HUES64 (cell line): ENCODE data around the gene GC. TPM values are rescaled to one million over a fixed set of nuclear protein-coding genes. Genes with fewer than 3 reads are reported as not detected.
"Not testable (repeated sequence)": the region's sequence is repeated elsewhere in the genome, so short reads cannot be mapped to it uniquely, and the experiment has no call there.

Experiments
- H3K27ac ChIP-seq: 2 replicates; pipeline ENCODE4 v1.7.0; 2013; ENCODE audit warnings: low read depth, low read length, inconsistent platforms
- H3K27me3 ChIP-seq: 2 replicates; pipeline ENCODE4 v1.6.1; 2013; ENCODE audit warnings: mild to moderate bottlenecking, low read length; ENCODE audit not compliant: insufficient read depth
- H3K36me3 ChIP-seq: 2 replicates; pipeline ENCODE4 v1.6.1; 2013; ENCODE audit warnings: mild to moderate bottlenecking, low read length; ENCODE audit not compliant: insufficient read depth
- H3K4me1 ChIP-seq: 2 replicates; pipeline ENCODE4 v1.6.1; 2013; ENCODE audit warnings: mild to moderate bottlenecking, low read length, moderate library complexity; ENCODE audit not compliant: insufficient read depth
- H3K4me3 ChIP-seq: 2 replicates; pipeline ENCODE4 v1.5.1; 2013; ENCODE audit warnings: mild to moderate bottlenecking, low read length, moderate library complexity
- H3K9ac ChIP-seq: 2 replicates; pipeline ENCODE4 v1.6.1; 2013; ENCODE audit warnings: mild to moderate bottlenecking, low read depth, low read length
- H3K9me3 ChIP-seq: 2 replicates; pipeline ENCODE4 v1.6.1; 2013; ENCODE audit warnings: low read depth, low read length; ENCODE audit not compliant: insufficient read depth
- WGBS: fragments of 150-250, 120-280 bp; methylation state at CpG from one replicate; pipeline ENCODE4 v1.1.7; 2013; ENCODE audit warnings: missing lambda C conversion rate; 5-methylcytosine and 5-hydroxymethylcytosine counted together
- polyA plus RNA-seq, 2 experiments: library from polyadenylated mRNA; stranded (reverse); fragments of 50-300 nt; gene quantifications; one replicate each; pipeline ENCODE4 v1.2.3, GENCODE V29; 2013

The GC gene
- 0.50 TPM for polyA plus RNA-seq (2013, experiment 1 of 2)
- polyA plus RNA-seq (2013, experiment 2 of 2), result 0.25 TPM

GRCh38 chr4:71783972-71784371 is at the start of gene GC:
Gene GC (minus strand): TSS chr4:71784079. CDS start chr4:71784018, 61 bp downstream.
- Histone ChIP-seq H3K27ac (no peak within 1 kb of the TSS), H3K4me1 (peaks cover 4% of the 10 kb centered on the region; the same call in 1 of the 2 replicates), H3K9ac (no peak within 1 kb of the TSS), H3K27me3 (no peaks in the 10 kb centered on the region), H3K36me3 (no peaks in the 10 kb centered on the region), H3K4me3 (no peak within 1 kb of the TSS), H3K9me3 (no peaks in the 10 kb centered on the region)

- Histone ChIP-seq H3K9ac (no peak overlapping the region), H3K4me1 (peaks cover 40% of the 10 kb centered on the region), H3K27ac (no peak overlapping the region), H3K9me3 (no peaks in the 10 kb centered on the region), H3K36me3 (no peaks in the 10 kb centered on the region), H3K4me3 (no peak overlapping the region), H3K27me3 (no peaks in the 10 kb centered on the region)
- WGBS, result 96% methylated on average over 10 of the region's 10 CpGs
These were observed 49.5 kb upstream of the GC start for GRCh38 chr4:71833232-71833900.

DNA sequence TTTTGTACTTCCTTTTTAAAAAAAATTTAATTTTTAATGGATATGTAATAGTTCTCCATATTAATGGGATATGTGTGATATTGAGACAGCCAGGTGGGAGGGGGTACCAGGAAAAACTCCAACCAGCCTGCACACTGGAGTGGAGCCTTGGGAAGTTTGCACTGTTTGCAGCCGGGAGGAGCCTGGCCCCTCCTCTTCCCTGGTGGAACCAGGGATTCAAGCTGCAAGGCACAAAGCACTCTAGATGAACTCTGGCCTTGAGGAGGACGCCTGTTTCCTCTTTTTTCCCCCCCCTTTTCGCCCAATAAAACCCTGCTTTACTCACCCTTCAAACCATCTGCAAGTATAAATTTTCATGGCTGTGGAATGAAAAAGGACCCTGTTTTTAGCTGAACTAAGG is 48.2 kb upstream of the GC start:
- Histone ChIP-seq H3K27ac (no peak overlapping the region), H3K4me3 (no peak overlapping the region), H3K27me3 (no peaks in the 10 kb centered on the region), H3K36me3 (no peaks in the 10 kb centered on the region), H3K9me3 (no peaks in the 10 kb centered on the region), H3K9ac (no peak overlapping the region), H3K4me1 (peaks cover 54% of the 10 kb centered on the region)
- 80% methylated on average over 3 of the region's 3 CpGs for WGBS

GRCh38 chr4:71830497-71831190 is 46.8 kb upstream of the GC start:
- Histone ChIP-seq H3K4me3 (no peak overlapping the region), H3K9ac (0 out of 2 replicates have a peak overlapping the region, but pooled peaks have one; percentile 2), H3K27me3 (no peaks in the 10 kb centered on the region), H3K4me1 (peaks cover 62% of the 10 kb centered on the region), H3K9me3 (no peaks in the 10 kb centered on the region), H3K27ac (peak overlapping the region; percentile 98; the same call in 1 of the 2 replicates), H3K36me3 (no peaks in the 10 kb centered on the region)
- WGBS, result 91% methylated on average over 4 of the region's 4 CpGs

- H3K36me3 ChIP-seq, result no peaks in the 10 kb centered on the region
- H3K27me3 ChIP-seq, result no peaks in the 10 kb centered on the region
- 0% methylated on average over 1 of the region's 1 CpG for WGBS
- H3K9me3 ChIP-seq, result no peaks in the 10 kb centered on the region
- H3K4me3 ChIP-seq, result peak overlapping the region; percentile 9; the same call in 1 of the 2 replicates
- H3K27ac ChIP-seq, result peak overlapping the region; percentile 98
- H3K9ac ChIP-seq, result peak overlapping the region; percentile 52; the same call in 1 of the 2 replicates
- H3K4me1 ChIP-seq, result peaks cover 62% of the 10 kb centered on the region
These were observed 44.6 kb upstream of the GC start for GRCh38 chr4:71828470-71828869.

- Histone ChIP-seq H3K36me3 (no peaks in the 10 kb centered on the region), H3K27me3 (no peaks in the 10 kb centered on the region), H3K4me1 (peaks cover 62% of the 10 kb centered on the region), H3K9me3 (no peaks in the 10 kb centered on the region), H3K27ac (peak overlapping the region; percentile 98), H3K4me3 (peak overlapping the region; percentile 9; the same call in 1 of the 2 replicates), H3K9ac (peak overlapping the region; percentile 52; the same call in 1 of the 2 replicates)
- 27% methylated on average over 4 of the region's 4 CpGs for WGBS
These were observed 43.9 kb upstream of the GC start for GRCh38 chr4:71827826-71828225.

DNA sequence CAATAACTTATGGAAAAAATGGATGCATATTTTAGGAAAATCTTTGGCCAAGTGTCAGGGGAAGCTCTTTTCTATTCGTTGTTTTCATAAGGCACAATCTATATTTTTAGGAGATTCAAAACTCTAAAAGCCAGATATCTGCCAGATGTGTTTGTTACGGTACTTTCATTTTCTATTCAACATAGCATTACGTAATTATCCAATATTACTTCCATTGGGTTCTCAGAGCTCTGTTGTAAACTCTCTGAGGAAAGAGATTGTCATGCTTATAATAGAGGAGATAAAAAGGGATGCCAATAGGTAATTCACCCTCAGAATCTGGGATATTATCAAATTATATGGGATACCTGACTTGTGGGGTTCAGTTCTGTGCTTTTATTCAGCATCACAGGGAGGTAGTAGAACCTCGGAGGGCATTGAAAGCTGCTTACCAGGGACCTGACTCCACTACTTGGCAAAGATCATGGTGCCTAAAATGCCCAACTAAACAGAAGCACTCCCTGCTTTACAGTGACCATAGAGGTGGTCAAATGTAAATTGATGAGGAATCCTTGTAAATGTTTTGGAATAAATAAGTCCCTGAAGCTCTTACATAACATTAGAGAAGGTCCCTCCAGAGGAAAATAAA is 32.9 kb upstream of the GC start:
- peaks cover 5% of the 10 kb centered on the region; the same call in 1 of the 2 replicates for H3K4me1 ChIP-seq
- no peaks in the 10 kb centered on the region for H3K27me3 ChIP-seq
- WGBS, result 97% methylated on average over 3 of the region's 4 CpGs
- no peak overlapping the region for H3K4me3 ChIP-seq
- H3K9ac ChIP-seq, result no peak overlapping the region
- no peak overlapping the region for H3K27ac ChIP-seq
- no peaks in the 10 kb centered on the region for H3K9me3 ChIP-seq
- no peaks in the 10 kb centered on the region for H3K36me3 ChIP-seq

- no peaks in the 10 kb centered on the region for H3K27me3 ChIP-seq
- H3K4me1 ChIP-seq, result no peaks in the 10 kb centered on the region
- no peak overlapping the region for H3K27ac ChIP-seq
- WGBS, result 77% methylated on average over 2 of the region's 2 CpGs
- no peak overlapping the region for H3K9ac ChIP-seq
- H3K9me3 ChIP-seq, result no peaks in the 10 kb centered on the region
- H3K4me3 ChIP-seq, result no peak overlapping the region
- no peaks in the 10 kb centered on the region for H3K36me3 ChIP-seq
These were observed 30.6 kb upstream of the GC start for GRCh38 chr4:71814433-71814832.

- not testable (repeated sequence) for H3K27me3 ChIP-seq, H3K9me3 ChIP-seq, H3K9ac ChIP-seq, H3K36me3 ChIP-seq, H3K4me3 ChIP-seq, H3K27ac ChIP-seq, H3K4me1 ChIP-seq
- WGBS, result 97% methylated on average over 1 of the region's 1 CpG
These were observed 25.9 kb upstream of the GC start for GRCh38 chr4:71809805-71810204.

DNA sequence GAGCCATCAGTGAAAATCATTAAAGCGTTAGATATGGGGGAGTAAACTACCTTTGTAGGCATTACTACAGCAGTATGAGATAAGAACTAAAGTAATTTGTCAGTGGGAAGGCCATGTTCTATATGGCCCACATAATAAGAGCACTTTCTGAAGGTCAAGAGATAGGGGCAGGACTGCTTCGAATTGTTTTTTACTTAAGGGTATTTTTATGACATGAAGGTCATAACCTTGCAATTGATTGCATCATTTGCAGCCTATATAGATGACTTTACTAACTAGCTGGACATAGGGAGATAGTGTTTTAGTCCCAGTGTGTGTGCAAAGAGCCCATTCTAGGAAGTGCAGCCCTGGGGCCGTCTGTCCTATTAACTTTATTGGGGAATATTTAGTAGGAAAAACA is 23.6 kb upstream of the GC start:
- 0 out of 2 replicates have a peak, but pooled peaks cover 4% of the 10 kb centered on the region for H3K9me3 ChIP-seq
- WGBS, result 91% methylated on average over 3 of the region's 3 CpGs
- H3K27me3 ChIP-seq, result no peaks in the 10 kb centered on the region
- H3K36me3 ChIP-seq, result no peaks in the 10 kb centered on the region
- no peak overlapping the region for H3K9ac ChIP-seq
- H3K4me1 ChIP-seq, result no peaks in the 10 kb centered on the region
- no peak overlapping the region for H3K4me3 ChIP-seq
- H3K27ac ChIP-seq, result no peak overlapping the region

GRCh38 chr4:71805230-71805629 is 21.4 kb upstream of the GC start:
- not testable (repeated sequence) for H3K9ac ChIP-seq

More at GRCh38 chr4:71805230-71805629, 21.4 kb upstream of the GC start:
- H3K27me3 ChIP-seq, H3K4me1 ChIP-seq, H3K36me3 ChIP-seq, H3K27ac ChIP-seq, H3K9me3 ChIP-seq, H3K4me3 ChIP-seq: not testable (repeated sequence)
- WGBS, result 95% methylated on average over 2 of the region's 2 CpGs
